Measurements from ENCODE around the gene UBE3B.

Gene UBE3B

DNA sequence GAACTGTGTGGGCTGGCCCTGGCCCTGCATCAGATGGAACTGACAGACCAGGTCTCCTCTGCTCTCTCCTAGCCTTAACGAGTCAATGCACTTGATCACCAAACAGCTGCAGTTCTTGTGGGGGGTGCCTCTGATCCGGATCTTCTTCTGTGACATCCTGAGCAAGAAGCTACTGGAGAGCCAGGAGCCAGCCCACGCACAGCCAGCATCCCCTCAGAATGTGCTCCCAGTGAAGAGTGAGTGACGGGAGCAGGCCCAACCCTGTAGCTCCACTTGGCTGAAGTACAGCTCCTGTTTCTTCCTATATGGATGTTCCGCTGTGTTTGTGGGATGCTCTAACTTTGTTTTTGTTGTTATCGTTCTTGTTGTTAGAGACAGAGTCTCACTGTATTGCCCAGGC, 23.9 kb downstream of the UBE3B start:
- DNase-seq: no peak

DNA sequence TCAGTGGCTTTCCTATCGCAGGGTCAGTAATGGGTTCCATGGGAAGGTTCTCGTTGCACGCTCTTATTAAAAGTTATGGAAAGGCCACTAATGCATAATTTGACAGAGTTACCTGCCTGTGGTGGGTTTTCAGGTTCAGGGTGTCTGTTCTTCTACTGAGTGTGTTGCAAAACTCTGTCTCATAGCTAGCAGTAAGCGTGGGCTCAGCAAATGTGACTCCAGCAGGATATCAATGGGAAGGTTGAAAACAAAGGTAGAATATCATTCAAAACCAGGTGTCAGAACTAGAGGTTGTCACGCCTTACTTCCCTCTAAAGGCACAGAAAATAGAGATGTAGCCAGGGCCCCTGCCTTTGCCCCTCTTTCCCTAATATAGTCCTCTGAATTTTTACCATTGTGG, 24.9 kb downstream of the UBE3B start:
- DNase-seq: no peak

DNA sequence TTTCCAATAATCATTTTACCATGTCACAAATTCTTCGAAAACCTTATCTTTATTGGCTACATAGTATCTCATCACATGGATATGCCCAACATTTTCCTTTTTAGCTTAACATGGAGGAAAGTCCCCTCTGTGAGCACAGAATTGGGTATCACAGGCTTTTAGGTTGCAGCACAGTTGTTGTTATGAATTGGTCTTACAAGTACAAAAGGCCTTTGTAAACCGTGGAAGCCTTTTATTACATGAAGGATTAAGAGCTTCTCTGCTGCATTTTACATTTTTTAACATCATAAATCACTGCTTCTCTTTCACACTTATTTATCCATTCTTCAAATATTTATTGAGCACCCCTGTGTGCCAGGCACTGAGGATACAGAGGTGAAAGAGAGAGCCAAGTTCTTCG, 26.2 kb downstream of the UBE3B start:
- DNase-seq: no peak

DNA sequence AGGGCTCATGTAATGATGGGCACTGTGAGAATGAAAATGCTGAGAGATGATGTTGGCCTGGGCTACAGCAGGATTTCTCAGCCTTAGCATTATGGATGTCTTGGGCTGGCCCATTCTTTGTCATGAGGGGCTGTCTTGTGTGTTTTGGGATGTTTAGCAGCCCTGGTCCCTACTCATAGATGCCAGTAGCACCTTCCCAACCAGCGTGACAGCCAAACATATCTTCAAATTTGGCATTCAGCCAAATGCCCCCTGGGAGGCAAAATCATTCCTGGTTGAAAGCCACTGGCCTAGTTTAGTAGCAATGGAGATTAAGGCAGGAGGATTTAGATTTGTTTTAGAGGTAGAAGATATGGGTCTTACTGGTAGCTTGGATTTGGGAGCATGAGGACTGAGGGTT, 26.6 kb downstream of the UBE3B start:
- DNase-seq: no peak

DNA sequence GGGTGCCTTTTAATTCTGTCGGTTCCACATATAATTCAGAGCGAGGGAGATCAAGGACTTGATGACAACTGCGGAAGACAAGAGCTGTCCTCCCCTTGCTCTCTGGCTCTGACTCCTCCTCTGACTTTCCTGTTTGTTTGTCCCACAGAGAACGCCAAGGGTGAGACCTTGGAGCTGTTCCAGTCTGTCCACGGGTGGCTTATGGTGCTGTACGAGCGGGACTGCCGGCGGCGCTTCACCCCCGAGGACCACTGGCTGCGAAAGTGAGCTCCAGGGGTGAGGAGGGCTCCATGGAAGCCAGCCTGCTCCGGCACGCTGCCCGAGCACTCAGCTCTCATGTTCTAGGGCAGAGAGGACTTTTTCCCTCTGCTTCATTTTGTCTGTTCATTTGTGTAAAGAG, 32.8 kb downstream of the UBE3B start:
- DNase-seq: no peak

DNA sequence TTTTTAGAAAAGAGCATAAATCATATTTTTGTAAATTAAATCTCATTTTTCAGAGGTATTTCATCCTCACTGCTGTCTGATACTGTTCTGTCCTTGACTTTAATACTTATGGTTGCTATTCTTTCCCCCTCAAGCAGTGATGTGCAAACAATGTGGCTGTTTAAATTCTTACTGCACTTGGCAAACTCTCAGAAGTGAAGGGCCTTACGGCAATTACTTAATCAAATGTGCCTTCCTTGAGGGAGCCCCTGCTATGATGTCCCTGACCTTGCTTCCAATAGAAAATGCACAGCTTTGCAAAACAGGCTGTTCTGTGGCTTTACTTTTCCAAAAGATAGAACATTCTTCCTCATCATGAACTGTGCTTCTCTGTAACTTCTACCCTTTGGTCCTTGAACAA, 35.2 kb downstream of the UBE3B start:
- DNase-seq: no peak

DNA sequence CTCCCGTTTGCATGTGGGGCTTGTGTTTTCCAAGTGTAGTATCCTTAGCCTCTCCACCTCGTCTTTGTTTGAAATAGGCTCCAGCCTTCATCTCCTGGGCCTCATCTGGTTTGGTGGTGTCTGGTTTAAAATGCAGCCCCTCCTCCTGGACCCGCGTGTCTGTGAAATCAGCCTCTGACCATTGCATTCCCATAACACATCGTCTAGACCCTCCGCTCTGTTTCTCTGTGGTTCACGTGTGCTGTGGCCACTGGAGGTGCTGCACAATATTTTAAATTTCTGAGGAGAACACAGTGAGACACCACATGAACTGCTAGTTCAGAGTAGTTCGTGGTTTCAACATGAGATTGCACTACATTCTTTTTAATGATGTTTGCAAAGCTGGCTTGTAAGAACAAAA, 35.6 kb downstream of the UBE3B start:
- DNase-seq: no peak

DNA sequence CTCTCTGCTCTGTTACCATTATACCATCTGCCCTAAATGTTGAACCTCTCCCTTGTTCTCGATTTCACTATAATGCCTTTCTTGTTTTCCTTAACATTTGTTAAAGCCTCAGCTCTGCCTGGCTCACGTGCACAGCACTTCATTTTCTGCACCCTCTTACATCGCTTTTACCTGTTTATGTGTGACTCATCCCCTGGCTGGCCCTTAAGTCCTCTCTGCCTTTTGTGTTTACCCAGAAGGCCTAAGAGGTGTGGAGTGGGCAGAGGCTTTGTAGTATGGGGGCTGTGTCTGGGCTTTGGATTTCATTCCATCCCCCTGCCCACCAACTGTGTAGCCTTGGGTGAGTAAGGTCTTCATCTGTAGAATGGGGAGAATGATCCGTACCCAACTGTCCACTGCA, 36.5 kb downstream of the UBE3B start:
- no peak for DNase-seq

DNA sequence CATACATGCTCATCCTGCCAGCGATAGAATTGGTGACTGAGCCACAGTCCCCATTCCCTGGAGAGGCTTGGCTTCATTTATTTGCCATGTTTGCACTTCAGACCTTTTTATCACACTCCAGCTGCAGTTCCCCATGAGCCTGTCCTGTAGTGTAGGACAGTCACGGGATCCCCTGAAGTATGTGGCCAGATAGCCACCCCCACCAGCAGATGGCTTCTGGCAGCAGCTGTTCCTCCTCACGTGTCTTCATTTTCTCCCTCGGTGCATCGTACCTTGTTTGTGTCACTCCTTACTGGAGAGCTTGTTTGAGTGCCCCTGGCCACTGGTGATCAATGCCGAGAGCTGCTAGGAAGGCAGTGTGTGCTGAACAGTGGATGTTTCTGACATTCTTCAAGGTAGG, 40.2 kb downstream of the UBE3B start:
- no peak for DNase-seq

DNA sequence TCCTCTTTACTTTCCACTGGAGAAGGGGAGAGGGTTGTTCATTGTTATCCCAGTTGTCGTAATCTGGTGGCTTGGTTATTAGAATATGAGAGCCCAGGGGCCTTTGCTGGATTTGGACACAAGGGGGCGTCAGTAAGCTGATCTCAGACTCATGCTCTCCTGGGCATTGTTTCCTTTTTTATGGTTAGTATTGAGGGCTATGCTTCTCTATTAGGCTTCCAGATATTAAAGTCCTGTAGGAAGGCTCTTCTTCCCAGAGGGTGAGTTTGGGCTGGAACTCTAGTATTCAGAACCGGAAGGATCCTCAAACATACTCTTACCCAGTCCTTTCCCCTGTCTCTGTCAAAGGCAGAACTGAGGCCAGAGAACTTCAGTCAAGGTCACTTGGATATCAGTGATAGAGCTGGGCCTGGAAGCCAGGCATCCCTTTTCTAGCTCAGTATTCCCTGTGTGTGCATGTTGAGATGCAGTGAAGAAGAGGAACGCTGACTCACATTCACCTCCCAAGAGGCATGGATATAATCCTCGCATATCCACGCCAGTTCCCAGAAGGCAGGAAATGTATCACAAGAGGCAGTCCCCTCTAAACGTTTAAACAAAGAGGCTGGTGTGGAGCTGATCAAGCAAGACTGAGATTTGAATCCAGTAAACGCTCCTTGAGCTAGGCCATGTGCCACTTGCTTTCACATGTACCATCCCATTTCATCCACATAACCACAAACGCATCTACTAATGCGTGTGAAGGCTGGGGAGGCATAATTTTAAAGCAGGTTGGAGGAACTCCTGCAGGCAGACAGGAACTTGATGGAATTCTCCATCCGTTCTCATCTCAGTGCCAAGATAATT, 41.6 kb downstream of the UBE3B start:
- peak; percentile 48 for DNase-seq

DNA sequence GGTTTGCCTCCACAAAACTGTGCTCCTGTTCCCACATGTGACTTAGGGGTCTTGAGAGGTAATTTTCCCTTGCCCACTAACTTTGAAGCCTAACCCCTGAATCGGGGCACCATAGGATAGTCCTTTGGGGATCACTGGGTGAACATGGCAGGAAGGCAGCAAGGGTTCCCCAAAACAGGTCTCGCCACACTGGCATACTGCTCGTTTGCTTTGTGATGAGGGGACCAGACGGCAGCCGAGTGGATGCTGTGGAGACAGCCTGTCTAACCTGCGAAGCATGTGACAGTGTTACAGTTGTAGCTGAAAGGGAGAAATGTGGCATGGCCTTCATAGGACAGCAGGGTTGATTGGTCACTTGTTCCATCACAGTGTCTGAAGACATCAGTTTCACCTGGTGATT, 42.4 kb downstream of the UBE3B start:
- DNase-seq: no peak

DNA sequence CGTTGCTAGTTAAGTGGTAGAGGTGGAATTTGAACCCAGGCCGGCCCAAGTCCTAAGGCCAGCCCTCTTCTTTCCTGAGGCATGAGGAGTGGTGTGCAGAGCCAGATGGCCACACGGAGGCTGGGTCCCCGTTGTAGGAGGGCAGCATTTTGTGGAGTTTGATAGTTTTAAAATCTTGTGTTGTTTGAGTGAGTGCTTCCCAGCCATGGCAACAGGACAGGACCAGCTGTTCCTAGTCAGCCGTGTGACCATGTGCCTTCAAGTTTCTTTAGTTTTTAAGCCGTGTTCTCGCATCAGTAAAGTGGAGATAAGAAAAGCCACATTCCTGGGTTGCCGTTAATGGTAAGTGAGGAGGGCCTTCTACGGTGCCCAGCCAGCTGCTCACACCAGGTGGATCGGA, 44.4 kb downstream of the UBE3B start:
- no peak for DNase-seq

DNA sequence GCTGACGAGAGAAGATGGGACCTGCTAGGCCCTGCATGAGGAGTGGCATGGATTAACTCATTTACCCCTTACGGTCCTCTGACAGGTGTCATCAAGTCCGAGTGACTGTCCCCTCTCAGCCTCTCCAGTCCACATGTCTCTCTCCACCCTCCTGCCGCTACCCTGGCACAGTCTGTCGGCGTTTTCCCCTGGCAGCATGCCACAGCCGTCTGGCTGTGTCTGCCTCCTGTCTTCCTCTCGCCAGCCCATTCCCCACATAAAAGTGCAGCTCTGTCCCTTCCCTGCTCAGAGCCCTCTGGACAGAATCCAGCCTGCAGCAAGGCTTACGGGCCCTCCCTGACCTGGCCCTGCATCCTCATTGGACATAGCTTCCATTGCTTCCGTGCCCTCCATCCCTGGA, 45.6 kb downstream of the UBE3B start:
- no peak for DNase-seq

DNA sequence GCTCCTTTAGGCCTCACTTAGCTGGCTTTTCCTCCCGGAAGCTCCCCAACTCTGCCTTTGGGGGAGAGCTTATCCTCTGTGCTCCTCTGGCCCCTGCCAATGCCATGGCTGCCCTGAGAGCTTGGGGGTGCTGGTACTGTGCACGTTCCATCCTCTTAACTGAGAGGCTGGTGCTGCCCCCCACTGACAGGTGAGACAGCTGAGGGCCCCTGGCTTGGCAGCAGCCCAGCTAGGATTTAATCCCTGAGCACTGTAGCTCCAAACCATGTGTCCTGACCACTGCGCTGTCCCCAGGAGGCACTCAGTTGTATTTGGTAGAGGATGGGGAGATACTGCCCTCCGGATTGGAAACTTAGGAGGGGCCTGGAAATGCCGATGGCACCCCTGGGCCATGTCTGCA, 46.1 kb downstream of the UBE3B start:
- DNase-seq: no peak

DNA sequence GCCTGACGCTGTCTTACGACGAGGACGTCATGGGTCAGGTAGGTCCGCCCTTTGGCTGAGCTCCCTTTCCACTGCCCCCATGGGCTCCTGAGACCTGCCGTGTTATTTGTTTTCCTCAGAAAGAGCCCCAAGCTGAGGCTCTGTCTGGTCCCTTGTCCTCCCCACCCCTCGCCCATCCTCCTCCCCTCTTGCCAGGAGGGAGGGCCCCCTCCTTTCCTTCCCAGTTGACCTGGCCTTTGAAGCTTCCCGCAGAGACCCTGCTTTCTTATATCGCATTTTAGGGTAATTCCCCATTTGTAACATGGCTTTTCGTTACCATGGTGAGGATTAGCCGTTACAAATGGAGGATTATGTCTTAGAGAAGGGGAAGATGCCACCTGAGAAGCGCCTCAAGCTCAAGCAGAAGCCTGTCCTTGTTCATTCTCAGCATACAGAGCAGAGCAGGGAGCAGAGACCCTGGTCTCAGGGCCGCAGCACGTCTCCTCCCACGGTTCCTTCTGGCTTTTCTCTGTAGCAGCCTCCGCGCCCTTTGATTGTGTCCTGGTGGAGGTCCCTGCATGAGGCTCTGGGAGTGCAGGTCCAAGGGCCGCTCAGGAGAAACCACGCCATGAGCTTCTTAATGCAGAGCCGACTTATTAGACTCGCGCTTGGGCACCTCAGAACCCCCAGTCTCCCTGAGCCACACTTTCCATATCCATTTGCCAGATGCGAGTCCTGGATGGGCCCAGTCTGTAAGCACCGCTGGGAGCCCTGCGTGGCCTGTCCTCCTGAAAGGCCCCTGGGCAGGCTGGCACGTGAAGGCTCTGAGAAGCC, 47.2 kb downstream of the UBE3B start:
- no peak for DNase-seq

DNA sequence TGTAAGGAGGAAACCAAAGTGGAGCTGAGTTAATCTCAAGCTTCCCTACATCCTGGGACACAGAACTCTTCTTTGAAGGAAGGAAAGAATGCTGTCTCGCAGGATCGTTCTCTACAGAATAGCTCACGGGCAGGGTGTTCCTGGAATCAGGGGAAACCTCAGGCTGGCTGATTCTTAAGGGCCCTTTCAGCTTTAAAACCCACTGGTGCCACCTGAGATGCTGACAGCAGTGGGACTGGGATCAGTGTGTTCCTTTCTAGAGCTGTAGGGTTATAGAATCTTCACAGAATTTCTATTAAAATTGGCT, 47.8 kb downstream of the UBE3B start:
- no peak for DNase-seq

DNA sequence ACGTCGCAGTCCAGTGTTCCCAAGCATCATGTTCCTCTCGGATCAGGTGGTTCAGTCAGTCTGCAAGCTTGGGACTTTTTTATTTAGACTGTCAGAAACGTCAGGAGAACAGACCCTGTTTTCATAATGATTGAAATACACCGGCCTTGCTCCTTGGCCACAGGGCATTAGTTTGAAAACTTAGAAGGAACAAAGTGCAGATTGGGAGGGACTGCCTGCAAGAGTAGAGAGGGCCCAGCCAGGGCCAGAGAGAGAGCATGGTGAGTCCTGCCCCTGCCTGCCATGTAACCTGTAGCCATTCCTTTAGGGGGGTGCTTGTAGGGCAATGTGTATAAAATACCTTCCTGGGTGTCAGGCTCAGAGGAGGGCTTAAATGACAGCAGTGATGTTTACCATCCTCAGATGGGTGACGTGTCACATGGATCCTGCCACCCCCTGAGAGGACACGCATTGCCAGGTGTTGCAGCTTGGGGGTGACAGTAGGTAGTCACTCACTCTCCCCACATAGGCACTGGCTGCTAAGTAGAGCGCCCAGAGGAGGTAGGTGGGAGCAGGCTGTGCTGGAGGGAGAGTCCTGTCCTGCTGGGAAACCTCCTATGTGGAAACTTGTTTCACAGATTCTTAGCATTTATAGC, 50.2 kb downstream of the UBE3B start:
- no peak for DNase-seq

DNA sequence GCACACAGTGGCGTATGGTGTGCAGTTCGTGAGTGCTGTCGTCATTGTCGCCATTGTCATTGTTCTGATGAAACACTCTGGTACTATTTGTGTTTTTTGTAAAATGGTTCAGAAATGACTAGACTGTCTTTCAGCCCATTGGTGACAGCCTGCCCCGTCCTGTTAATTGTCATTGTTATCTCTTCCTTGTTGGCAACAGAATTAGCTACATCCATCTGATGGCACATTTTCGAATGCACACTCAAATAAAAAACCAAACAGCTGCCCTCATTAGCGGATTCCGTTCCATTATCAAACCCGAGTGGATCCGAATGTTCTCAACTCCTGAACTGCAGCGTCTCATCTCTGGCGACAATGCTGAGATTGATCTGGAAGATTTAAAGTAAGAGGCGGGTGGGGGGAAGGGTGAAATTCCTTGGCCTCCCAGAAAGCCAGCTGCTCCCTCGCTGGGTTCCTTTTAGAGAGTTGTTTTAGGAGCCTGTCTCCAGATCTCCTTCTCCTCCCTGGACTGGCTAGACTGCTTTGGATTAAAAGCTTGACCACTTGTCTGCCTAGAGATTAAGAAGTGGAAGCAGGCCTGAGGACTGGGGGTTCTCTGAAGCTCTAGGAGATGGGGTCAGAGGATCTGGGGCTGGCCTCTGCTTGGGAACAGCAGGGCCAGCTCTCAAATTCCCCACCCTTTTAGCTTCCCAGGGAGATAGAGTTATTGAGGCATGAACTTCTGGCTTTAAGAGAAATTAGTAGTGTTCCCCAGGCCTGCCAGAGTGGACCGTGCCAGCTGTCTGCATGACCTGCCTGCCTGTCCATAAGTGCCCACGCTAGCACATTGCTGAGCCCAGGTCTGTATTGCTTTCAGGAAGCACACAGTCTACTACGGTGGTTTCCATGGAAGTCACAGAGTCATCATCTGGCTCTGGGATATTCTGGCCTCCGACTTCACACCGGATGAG, 52.5 kb downstream of the UBE3B start:
- no peak for DNase-seq

DNA sequence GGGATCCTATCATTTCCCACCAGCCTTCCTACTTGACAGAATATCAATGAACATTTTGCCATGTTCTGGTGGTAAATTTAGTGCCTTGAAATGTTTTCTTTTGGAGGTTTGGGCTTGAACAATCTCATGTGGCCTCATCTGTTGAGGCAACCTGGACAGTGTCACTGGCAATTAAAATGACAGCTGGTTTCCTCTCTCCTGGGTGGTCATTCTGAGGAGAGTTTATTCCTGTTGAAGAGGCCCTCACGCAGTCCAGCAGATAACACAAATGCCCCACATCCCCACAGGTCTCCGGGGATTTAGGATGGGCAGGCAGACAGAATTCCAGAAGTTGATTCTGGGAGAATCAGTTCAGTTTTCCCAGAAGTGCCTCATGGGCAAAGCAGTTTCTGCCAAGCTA, 54.0 kb downstream of the UBE3B start:
- no peak for DNase-seq

DNA sequence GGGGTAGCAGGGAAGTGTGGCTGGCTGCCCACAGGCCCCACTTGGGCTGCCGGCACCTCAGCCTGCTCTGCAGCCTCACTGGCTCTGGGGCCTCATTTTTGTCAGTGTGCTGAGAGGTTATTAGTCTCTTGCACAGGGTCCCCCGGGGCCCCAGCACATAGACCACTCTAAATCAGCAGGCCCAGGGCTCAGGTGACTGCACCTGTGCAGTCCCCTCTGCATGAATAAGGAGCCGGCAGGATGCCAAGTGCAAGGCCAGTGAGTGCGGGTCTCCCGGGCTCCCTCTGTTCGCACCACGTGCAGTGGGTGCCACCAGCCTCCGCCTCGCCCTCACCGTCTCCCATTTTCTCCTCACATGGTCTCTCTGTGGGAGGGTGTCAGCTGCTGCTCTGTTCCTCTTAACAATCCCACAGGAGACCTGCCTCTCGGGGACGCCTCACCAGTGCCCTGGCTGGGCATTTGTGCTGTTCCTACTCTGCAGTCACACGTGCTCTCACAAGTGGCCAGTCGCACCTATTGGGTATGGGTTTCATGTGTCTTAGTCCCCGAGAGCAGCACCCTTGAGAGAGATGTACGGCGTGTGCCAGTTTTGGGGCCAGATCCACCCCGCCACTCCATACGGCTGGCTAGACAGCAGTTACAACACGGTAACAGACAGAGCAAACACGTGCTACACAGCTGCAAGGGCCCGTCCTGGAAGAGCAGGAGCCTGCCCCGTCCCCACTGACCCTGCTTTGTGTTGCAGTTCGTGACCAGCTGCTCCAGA, 55.5 kb downstream of the UBE3B start:
- no peak for DNase-seq

DNA sequence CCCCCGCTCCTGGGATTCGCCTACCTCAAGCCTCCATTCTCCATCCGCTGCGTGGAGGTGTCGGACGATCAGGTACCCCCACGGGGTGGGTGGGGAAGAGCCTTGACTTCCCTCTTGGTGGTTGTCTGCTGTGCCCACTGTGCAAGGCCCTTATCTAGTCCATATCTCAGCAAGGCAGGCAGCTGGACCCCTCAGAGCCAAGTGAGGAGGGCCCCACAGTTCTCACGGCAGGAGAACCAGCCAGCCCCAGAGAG, 56.0 kb downstream of the UBE3B start:
- DNase-seq: no peak

DNA sequence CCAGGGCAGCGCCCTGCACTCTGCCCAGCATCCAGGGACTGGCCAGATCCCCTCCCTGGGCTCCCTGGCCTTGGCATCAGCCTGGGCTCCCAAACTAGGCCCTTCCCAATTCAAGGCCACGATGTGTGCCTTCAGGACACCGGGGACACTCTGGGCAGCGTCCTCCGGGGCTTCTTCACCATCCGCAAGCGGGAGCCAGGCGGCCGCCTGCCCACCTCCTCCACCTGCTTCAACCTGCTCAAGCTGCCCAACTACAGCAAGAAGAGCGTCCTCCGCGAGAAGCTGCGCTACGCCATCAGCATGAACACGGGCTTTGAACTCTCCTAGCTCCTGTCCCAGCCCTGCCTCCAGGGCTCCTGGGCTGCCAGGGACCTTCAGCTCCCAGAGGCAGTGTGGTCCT, 57.0 kb downstream of the UBE3B start:
- DNase-seq: no peak
